ENCODE results near the gene FOXE1. TPM values are rescaled to one million over a fixed set of nuclear protein-coding genes. Genes with fewer than 3 reads are reported as not detected.

The FOXE1 gene
- total RNA-seq, 1 donor from 2014 or later, result 57.1 TPM

DNA sequence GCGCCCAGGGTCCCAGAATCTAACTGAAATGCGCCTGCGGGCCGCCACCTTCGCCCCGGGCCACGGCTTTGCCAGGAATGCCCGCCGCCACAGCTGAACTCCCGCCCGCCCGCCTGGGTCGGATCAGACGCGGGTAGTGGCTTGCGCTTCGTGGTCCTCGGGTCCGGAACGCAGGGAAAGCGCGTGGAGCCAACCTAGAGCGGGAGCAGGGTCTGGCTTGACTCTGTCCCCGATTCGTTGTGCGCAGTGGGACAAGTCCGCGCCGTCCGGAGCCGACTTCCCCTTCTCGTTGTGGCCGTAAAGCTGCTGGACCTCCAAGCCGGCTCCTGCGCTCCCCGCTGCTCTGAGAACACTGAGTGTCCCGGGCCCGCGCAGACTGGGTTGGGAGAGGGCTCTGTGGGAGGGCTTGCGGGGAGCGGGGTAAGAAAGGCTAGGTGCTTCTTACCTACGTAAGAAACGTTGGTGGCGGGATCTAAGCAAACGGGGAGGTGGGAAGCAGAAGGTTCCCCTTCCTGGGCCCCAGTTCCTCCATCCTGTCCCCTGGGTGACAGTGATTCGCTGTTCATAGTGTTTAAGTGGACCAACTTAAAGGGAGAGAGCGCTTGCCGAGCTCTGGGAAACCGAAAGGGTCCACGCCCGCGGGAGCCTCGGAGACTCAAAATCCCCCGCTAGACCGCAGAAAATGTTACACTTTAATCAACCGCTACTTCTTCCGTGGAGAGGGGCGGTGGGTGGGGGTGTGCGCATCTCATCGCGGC is 4.4 kb upstream of the FOXE1 start:
- DNase-seq (ENCODE audit: low read depth), result no peak

DNA sequence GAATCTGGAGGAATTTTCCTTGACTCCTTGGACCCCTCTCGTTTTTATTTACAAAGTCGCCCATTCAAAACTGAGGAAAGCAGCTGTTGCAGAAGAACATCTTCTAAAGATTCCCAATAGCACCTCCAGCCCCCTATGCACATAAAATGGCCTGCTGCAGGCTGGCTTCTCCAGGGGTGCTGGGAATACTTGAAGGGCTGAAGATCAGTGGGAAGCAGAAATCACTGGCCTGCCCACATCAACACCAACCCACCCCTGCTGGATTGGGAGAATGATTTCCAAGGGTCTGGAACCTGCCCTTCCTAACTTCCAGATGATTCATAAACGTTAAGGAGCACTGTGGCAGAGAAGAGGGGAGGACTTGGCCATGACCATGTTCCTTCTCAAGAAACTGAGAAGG is 3.0 kb upstream of the FOXE1 start:
- DNase-seq (ENCODE audit: low read depth), result no peak

DNA sequence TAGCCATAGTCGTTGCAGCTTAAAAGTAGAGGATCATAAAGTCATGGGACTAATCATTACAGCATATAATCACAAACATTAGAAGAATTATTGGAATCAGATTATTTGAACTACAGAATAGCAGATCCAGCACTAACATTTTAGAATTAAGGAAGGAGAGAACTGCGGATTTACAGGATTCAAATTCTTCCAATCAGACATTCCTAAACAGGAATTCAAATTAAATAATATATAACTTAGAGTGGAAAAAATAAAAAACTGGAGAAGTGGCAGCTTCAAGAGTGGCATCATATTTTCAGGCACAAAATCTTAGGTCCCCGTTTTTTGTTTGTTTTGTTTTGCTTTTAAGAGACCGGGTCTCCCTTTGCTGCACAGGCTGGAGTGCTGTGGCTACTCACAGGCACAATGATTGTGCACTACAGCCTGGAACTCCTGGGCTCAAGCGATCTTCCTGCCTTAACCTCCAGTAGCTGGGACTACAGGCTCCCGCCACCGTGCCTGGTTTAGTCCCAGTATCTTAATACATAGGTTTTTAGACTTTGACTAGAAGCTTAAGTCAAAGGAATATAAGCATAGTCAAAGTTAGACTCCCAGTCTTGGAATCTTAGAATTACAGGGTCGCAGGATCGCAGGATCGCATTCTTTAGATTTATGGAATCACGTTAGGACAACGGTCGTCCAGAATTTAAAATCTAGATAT is 2.1 kb upstream of the FOXE1 start:
- DNase-seq (ENCODE audit: low read depth), result no peak

DNA sequence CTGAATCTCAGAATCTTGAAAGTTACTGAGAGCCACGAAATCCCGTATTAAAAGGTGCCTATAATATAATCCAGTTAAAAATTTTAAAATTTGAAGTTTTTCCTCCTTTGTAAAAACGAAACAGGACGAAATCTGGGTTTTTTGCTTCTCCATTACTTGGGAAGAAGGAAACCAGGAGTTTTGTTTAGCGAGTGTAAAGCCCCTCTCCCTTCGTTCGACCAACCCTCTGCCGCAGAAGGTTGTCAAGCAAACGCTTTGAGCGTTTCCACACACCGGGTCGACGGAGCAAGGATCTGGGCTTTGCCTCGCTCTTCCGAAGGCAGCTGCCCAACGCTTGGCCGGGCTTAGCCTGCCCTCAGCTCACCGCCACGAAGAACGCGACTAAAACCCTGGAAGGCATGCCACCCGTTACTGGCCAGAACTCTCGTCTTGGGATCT is 1.6 kb upstream of the FOXE1 start:
- no peak for DNase-seq (ENCODE audit: low read depth)

DNA sequence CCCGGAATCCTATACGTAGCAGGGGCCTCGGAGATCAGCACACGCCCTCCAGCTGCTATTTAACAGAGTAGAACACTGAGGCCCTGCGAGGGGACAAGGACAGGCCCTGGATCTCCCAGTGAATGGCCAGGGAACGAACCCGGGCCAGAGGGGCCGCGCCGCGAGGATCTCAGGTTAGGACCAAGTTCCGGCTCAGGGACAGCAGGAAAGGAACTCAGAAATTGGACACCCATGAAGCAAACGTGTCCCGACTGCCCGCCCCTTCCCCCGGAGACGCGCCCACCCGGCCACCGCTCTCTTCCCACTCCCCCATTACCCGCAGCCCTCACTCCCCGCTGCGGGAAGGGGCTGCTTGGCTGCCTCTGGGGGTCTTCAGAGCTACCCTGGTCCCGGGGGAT is 1.0 kb upstream of the FOXE1 start:
- DNase-seq (ENCODE audit: low read depth), result no peak

DNA sequence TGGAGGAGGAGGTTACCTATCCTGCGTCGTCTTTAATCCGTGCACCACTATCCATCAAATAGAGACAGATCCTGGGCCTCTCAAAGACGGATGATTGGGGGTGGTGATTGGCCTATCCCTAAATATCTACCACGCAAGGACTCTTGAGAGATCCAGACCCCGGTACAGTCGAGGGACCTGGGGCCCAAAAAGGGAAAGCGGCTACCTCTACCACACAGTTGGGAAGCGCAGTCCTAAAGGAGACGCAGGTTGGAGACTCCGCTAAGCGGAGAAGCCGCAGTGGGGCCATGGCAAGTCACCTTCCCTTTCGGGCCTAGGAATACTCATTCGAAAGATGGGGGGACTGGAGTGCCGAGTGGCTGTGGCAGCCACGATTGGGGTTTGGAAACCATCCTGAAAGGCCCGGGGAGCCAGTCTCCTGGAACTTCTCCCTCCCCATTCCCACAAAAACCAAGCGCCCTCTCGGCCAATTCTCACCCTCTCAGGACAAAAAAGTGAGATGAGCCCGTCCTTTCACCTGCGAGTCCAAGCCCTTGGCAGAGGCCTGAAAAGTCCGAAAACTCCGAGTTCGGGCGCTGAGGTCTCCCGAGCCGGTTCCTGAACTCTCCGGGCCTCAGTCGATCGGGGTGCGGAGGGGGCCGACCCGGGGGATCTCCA is 499 bp upstream of the FOXE1 start:
- DNase-seq (ENCODE audit: low read depth), result no peak

DNA sequence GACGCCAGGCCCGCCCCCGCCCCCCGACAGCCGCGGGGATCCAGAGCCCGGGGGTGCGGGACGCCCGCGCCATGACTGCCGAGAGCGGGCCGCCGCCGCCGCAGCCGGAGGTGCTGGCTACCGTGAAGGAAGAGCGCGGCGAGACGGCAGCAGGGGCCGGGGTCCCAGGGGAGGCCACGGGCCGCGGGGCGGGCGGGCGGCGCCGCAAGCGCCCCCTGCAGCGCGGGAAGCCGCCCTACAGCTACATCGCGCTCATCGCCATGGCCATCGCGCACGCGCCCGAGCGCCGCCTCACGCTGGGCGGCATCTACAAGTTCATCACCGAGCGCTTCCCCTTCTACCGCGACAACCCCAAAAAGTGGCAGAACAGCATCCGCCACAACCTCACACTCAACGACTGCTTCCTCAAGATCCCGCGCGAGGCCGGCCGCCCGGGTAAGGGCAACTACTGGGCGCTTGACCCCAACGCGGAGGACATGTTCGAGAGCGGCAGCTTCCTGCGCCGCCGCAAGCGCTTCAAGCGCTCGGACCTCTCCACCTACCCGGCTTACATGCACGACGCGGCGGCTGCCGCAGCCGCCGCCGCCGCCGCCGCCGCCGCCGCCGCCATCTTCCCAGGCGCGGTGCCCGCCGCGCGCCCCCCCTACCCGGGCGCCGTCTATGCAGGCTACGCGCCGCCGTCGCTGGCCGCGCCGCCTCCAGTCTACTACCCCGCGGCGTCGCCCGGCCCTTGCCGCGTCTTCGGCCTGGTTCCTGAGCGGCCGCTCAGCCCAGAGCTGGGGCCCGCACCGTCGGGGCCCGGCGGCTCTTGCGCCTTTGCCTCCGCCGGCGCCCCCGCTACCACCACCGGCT is 1.0 kb downstream of the FOXE1 start:
- DNase-seq (ENCODE audit: low read depth), result no peak

DNA sequence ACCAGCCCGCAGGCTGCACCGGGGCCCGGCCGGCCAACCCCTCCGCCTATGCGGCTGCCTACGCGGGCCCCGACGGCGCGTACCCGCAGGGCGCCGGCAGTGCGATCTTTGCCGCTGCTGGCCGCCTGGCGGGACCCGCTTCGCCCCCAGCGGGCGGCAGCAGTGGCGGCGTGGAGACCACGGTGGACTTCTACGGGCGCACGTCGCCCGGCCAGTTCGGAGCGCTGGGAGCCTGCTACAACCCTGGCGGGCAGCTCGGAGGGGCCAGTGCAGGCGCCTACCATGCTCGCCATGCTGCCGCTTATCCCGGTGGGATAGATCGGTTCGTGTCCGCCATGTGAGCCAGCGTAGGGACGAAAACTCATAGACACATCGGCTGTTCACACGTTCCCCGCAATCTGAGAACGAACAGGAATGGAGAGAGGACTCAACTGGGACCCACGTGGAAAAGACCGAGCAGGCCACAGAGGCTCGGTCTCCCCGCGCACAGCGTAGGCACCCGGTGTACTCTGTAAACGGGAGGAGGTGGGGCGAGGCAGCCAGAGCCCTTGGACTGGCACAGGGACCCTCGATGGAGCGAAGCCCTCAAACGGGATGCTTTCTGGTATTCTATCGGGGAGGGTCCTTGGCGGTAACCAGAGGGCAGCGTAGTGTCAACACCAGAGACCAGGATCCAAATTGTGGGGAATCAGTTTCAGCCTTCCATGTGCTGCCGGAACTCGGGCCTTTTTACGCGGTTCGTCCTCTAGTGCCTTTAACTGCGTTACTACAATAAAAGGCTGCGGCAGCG is 1.9 kb downstream of the FOXE1 start:
- DNase-seq (ENCODE audit: low read depth), result no peak

DNA sequence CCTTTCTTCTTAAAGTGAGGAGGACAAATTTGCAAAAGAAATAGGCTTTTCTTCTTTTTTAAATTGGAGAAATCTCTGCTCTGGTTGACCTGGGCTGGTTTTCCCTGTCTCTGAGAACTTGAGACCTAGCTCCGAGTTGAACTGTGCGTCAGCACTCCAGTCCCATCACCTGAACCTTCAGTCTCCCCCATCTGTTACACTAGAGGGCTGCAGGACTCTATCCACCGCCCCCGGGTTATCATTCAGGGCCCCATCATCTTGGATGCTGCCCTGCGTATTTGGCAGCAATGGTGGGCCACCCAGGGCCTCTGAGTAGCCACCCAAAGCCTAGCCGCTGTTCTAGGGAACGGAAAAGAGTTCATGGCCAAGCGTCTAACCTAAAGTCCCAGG is 2.5 kb downstream of the FOXE1 start:
- DNase-seq (ENCODE audit: low read depth), result no peak

DNA sequence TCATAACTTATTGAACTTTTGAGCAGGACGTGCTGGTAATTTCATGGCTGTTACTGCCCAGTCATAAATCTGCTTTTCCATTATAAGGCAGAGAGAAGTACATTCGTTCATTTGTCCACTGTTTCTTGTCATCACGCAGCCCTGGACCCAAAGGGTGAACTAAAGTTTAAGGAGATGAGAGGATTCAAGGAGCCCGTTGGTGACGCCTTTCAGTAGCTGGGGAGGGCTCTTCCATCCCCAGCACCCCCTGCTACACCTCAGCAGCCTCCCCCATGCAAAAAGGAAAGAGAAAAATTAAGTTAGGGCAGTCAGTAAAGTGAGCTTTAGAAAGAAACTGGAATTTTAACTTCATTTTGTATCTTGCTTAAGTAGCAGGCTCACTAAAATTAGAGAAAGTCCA is 2.9 kb downstream of the FOXE1 start:
- no peak for DNase-seq (ENCODE audit: low read depth)

DNA sequence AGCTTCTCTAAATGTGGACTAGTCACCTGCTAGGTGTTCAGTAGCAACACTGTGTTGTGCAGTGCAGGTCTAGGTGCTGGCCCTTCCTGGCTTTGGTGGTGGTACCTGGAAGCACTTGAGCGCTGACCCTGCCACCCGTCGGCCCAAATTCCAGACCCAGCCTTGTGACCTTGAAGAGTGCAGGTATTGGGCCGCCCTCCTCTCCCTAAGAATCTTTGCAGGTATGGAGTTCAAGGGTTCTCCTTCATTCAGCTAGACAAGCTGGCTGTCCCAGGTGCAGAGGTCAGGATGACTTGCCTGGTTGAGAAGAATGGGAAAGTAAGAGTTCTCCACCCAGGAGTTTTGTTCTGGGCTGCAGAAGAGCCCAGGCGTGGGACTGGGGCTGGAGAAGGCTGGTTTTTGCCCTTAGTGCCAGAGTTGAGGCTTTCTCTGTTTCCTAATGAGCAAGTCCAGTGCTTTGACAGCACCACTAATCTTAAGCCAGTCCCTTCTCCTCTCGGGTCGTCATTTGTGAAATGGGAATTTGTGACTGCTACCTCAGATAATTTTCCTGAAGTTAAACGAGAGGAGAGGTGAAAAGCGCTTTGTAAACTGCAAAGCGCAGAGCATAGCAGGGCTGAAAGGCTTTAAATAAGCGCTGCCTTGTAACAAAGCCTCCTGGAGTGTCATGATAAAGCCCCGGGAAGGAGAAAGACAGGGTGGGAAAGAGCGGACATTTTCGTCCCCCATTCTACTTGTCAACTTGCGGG is 4.0 kb downstream of the FOXE1 start:
- no peak for DNase-seq (ENCODE audit: low read depth)

DNA sequence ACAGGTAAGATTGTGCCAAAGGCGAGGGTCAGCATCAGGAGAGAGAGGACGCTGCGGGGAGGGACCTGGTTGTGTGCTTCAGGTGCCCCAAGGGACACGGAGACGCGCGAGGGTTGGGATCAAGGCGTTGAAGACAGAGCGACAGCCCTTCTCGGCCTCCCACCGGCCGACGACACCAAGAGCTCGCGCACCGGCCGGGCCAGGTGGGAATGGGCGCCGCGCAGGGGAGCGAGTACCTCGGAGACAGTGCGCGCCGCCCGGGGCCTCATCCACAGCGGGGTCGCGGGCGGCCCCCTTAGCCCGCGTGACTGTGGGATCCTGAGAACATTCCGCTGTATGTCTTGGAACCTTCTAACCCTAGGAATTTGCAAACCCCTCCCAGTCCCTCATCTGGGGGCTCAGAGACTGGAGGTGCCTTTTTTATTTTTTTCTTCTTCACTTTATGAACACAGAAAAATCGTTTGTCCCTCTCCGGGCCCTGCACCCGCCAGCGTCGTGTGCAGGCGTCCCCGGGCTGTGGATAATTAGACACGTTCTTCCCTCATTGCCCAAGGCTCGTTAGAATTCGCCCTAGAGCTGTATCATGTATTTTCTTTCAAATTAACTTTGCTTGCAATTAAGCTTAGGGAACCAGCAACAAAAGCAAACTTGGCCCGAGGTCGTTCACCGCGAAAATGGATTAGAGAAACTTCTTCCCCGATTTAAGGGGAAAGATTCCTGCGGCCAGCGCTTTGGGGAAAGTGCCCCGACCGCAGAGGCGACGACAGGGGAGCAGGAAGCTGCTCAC is 4.8 kb downstream of the FOXE1 start:
- no peak for DNase-seq (ENCODE audit: low read depth)

DNA sequence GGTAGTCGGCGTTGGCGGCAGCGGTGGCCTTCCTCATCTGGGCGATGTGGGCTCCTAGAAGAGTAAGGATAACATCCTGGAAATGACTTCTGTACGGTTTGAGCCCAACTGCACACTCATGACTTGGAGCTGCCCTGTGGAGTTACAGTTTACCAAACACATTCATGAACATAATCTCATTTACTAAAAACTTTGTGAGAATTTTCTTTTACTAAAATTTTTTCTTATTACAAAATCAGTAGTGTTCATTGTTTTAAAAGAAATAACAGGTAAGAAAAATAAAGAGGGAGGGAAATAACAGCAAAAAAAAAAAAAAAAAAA is 5.3 kb downstream of the FOXE1 start:
- DNase-seq (ENCODE audit: low read depth), result no peak

DNA sequence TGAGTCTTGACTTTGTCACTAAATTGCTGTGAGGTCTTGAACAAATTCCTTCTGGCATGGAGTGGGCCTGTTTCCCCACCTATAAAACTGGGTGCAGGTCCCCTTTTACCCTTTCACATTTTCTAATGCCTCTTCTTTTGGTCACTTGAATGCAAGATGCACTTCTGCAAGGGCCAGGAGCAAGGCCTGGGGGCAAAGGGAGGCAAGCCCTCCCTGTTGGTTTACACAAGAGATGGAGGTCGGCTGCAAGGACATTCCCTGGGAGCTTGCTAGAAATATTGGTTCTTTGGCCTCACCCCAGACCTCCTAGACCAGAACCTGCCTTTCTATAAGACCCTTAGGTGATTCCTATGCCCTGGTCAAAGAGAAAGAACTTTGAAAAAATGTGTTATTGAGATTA is 5.8 kb downstream of the FOXE1 start:
- DNase-seq (ENCODE audit: low read depth), result no peak

DNA sequence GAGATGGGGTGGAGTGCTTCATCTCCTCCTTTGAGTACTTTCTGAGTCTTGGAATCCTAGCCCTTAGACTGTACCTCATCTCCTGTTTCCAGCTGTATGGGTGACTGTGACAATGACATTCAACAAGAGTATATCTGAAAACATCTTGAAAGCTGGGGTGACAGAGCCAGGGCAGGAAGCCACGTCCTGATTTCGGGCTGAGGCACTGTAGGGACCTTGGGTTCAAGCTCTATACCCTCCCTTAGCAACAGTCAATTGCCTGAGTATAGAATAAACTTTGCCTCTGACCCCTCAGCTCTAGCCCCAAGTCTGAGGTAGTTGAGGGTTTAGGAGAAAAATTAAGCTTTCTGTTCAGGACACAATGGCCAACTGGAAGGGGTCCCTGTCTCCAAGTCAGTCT is 6.3 kb downstream of the FOXE1 start:
- DNase-seq (ENCODE audit: low read depth), result no peak

DNA sequence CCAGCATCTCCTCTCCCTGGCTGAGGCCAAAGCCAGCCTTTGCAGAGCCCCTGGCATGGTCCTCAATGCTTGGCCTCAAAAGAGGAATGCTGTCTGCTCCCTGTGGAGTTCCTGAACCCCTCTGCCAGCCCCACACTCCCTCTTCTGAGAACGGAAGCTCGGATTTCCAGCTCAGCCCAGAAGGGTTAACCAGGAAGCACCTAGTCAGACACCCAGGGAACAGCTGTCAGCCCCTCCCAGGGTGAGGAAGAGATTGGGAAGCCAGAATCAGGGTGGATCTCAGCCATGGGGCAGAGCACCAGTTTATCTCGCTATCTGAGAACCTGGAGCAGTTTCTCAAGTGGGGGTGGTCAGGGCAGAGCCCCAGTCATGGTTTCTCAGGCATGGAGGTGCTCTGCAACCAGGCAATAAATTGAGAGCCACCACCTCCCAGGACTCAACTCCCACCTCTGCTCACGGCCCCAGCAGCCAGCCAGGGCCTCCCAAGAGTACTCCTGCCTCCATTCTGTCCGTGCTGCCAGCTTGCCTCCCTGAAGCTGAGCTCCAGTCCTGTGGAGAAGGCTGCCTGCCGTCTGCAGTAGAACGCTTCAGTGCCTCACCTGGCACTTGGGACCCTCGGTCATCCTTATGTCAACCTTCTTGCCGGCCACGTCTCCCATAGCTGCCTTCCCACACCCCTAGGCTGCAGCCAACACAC is 7.6 kb downstream of the FOXE1 start:
- DNase-seq (ENCODE audit: low read depth), result no peak

DNA sequence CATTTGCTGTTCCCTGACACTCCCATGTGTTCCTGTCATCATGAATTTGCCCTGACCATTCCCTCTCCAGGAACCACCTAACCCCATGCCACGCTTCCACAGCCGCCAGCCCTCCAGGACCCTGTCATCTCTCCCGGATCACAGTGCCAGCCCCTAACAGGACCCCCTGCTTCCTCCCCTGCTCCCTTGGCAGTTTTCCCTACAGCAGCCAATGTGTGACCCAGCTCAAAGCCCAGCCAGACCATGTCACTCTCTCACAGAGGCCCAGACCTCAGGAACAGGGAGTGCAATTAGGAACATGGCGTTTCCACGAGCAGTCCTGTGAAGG is 8.1 kb downstream of the FOXE1 start:
- DNase-seq (ENCODE audit: low read depth), result no peak

DNA sequence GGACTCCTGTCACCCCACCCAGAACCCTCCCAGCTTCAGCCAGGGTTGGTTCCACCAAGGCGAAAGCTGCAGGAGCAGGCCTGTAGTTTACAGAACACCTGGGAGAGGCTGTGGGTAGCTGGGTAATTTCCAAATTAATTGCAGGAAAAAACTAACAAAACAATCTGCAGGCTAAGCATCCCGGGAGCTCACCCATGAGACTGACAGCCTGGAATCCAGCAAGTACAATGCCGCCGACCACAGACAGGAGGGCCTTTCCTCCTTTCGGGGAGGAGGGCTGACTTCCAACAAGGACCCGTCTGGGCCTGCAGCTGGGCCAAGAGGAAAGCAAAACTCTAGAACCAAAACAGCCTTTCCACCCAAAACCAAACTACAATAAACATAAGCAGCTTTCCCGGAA is 10.3 kb downstream of the FOXE1 start:
- DNase-seq (ENCODE audit: low read depth), result no peak

DNA sequence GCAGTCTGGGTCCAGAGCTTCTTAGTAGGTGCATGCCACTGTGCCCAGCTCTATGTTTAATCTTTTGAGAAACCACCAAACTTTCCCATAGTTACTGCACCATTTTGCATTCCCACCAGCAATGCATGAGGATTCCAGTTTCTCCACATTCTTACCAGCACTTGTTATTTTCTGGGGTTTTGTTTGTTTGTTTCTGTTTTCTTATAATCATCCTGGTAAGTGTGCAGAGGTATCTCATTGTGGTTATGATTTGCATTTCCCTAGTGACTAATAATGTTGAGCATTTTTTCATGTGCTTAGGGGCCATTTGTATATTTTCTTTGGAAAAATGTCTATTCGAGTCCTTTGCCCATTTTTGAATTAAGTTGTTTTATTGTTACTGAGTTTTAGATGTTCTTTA is 11.4 kb downstream of the FOXE1 start:
- DNase-seq (ENCODE audit: low read depth), result no peak

DNA sequence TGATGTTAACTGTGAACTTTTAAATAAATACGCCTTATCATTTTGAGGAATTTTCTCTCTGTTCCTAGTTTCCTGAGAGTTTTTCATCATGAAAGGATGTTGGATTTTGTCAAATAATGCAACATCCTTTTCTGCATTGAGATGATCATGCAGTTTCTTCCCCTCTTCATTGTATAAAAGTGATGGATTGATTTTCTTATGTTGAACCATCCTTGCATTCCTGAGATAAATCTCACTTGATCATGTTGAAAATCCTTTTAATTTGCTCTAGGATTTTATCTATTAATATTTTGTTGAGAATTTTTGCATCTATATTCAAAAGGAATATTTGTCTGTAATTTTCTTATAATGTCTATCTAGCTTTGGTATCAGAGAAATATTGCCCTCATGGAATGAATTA is 13.3 kb downstream of the FOXE1 start:
- DNase-seq (ENCODE audit: low read depth), result no peak

Measured in renal cortical epithelial cell (primary cell).